HEK293T (cell line): ENCODE measurements around the gene PRTFDC1.
"Not testable (repeated sequence)": the region's sequence is repeated elsewhere in the genome, so short reads cannot be mapped to it uniquely, and the experiment has no call there.

Experiments
- FOXA1 ChIP-seq: fragments of 450-650 bp; IDR thresholded peaks from 2 replicates; pipeline ENCODE4 v1.6.1; 2016; ENCODE audit warnings: mild to moderate bottlenecking
- FOXM1 ChIP-seq: fragments of 450-650 bp; IDR thresholded peaks from 2 replicates; pipeline ENCODE4 v1.6.1; 2017; ENCODE audit warnings: mild to moderate bottlenecking, borderline replicate concordance
- HDGF ChIP-seq: fragments of 450-650 bp; IDR thresholded peaks from 2 replicates; pipeline ENCODE4 v1.6.1; 2017; ENCODE audit warnings: antibody characterized with exemption, borderline replicate concordance
- LEF1 ChIP-seq: fragments of 450-650 bp; IDR thresholded peaks from 2 replicates; pipeline ENCODE4 v1.6.1; 2017; ENCODE audit warnings: mild to moderate bottlenecking, borderline replicate concordance
- PKNOX1 ChIP-seq: fragments of 450-650 bp; IDR thresholded peaks from 2 replicates; pipeline ENCODE4 v1.6.1; 2016
- SP1 ChIP-seq: fragments of 450-650 bp; IDR thresholded peaks from 2 replicates; pipeline ENCODE4 v1.6.1; 2017

GRCh38 chr10:24922222-24922868, 30.1 kb downstream of the PRTFDC1 start:
- TF ChIP-seq LEF1, FOXM1, SP1, HDGF, FOXA1, PKNOX1: not testable (repeated sequence)
